Activated CD4-positive, CD25-positive, alpha-beta regulatory T cell (primary cell): ENCODE results near the gene ASCL5.

Experiments used
- DNase-seq, 4 experiments: peaks; one replicate each; lab custom pipeline; 2025; lab: John Stamatoyannopoulos, UW

The ASCL5 gene

GRCh38 chr1:201085902-201086735 is 40.9 kb downstream of the ASCL5 start:
- no peak for DNase-seq

- no peak for DNase-seq
Measured at GRCh38 chr1:201084295-201084694, 42.7 kb downstream of the ASCL5 start.

DNA sequence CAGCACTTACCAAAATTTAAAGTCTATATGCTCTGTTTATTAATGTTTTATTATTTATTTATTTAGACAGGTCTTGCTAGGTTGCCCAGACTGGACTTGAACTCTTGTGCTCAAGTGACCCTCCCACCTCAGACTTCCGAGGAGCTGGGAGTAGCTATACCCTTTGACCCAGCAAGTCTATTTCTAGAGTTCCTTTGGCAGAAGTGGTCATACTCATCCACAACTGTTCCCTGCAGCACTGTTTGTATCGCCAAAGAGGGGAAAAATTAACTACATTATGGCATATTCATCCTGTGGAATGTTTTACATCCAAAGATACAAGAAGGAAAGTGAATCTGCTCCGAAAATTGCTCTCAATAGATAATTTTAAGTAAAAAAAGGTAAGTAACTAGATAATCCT is 43.2 kb downstream of the ASCL5 start:
- no peak for DNase-seq

DNA sequence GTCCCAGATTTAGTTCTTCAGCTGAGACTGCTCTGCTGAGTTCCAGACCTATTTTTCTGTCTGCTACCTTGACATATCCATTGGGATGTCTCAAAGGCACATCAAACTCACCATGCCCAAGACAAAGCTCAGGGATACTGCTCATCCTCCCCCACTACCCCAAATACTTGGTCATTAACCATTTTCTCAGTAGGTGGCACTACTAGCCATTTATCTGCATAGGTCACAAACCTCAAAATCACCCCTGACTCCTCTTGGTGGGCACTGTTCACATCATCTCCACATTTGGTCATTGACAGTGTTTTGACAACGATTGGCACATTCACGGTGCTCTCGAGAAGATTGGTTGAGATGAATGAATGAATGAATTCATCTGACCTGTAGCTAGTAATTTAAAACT is 46.8 kb downstream of the ASCL5 start:
- no peak for DNase-seq

GRCh38 chr1:201077736-201078135 is 49.2 kb downstream of the ASCL5 start:
- no peak for DNase-seq

- DNase-seq = no peak
Measured at GRCh38 chr1:201077116-201077515, 49.9 kb downstream of the ASCL5 start.

DNA sequence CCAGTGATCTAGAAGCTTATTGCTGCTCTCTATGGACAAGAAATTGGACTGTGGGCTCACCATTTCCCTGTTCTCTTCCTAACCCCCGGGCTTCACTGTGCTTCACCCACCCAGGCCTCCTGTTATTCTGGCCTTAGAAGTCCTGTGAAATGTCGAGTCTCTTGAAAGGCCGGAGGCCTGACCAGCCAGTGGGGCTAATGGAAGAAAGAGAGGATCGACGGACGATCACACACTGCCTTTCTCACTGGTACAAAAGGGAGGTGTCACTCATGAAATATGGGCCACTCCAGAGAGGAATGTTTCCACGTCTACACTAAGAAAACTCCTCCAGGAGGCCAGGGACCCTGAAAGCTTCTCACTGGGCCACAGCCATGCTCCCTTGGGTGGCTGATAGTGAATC is 50.9 kb downstream of the ASCL5 start:
- no peak for DNase-seq

- no peak for DNase-seq
Measured at GRCh38 chr1:201074018-201074417, 53.0 kb downstream of the ASCL5 start.

DNA sequence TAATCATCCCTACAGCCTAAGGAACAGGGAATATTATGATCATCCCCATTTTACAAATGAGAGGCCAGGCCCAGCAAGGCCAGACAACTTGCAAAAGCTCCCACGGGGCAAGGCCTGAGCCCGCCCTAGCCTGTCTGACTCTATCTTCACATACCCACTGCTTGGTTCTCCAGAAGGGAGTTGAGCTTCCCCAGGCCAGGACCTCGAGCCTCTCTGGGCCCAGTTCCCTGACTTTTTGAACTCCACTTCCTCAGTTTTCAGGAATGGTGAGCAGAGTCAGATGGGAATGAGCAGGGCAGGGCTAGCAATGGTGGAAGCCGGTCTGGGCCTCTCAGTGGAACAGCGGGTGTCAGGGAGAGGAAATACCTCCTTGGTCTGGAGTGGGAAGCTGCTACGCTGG is 54.1 kb downstream of the ASCL5 start:
- DNase-seq = no peak

DNA sequence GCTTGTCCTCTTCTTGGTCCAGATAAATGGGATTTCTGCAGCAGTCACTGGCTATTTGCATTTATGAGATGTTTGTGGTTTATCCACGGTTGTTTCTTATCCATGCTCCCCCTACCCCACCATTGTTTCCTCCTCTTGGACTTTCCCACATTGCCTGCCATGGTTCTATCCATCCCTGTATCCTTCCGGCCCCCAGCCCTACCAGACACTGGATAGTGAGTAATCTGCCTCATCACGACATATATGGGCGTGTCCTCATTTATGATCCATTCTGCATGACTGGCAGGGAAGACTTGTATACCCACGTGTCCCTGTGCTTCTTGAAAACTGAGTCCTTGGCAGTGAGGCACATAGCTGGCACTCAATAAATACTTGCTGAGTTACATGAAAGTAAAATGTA is 54.8 kb downstream of the ASCL5 start:
- DNase-seq = no peak

DNA sequence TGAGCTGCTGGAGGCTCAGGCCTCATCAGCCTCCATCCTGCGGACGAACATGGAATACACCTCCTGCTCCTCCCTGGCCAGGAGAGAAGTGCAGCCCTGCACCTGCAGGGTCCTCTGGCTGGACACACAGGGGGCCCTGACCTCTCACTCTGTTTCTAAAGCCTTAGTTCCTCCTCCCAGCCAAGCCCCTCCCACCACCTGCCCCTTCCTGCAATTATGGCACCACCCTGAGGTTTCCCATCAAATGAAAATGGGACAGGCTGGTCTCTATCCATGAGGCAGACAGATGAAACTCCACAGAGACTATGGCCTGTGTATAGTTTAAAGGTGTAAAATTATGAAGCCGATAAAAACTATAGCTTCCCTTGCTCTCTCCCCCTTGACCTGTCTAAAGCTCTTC is 57.3 kb downstream of the ASCL5 start:
- no peak for DNase-seq

GRCh38 chr1:201068976-201069375 is 58.0 kb downstream of the ASCL5 start:
- DNase-seq = no peak

DNA sequence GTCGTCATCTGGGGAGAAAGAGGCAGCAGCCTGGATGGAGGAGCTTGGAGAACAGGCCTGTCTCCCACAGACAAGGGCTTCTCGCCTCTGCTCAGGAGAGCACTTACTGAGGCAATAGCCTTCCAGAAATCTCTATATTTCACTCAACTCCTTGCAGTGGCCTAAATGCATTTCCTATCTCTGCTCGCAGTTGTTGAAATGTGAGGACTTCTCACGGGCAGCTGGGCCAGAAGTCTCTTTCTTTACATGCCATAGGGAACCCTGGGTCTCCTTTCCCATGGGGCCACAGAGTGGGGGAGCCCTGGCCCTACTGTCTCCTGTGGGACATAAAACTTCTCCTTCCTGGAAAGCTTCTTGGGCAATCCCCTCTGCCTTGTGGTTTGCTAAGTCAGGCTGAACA is 60.0 kb downstream of the ASCL5 start:
- DNase-seq = no peak

DNA sequence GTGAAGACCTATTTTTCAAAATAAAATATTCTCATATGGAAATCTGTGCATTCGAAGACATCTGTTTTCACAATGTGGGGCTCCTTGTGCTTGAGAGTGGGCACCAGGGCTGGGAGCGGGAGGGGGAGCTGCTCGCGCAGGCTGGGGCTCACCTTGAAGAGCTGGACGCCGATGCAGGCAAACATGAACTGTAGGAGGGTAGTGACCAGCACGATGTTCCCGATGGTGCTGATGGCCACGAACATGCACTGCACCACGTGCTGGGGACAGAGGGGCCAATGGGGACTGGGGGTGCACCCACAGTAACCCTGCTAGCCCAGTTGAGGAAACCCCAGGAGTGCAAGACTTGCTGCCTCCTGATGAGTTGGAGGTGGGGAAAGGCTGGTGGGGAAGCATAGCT is 61.3 kb downstream of the ASCL5 start:
- no peak for DNase-seq

- no peak for DNase-seq
Measured at GRCh38 chr1:201064806-201065205, 62.2 kb downstream of the ASCL5 start.
